ENCODE results near the gene SMCO2.
A peak's percentile ranks its signal among the peaks of the same experiment; 100 is the strongest.

Gene SMCO2

DNA sequence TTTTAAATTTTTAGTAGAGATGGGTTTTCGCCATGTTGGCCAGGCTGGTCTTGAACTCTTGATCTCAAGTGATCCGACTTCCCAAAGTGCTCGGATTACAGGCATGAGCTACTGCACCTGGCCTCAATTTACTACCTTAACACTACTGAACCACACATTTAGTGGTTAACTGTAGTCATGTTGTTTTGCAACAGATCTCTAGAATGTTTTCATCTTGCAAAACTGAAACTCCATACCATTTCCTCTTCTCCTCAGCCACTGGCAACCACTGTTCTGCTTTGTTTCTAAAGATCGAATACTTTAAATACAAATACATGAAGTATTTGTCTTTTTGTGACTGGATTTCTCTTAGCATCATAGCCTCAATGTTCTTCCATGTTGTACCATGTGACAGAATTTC lies 15.4 kb upstream of the SMCO2 start:
- ChIA-PET CTCF (interaction anchor here (1.8 to 7.7 kb wide), 2 partner anchors 15 to 220 kb away, joined by 11 to 59 read pairs; no protein-coding TSS in a partner anchor), POLR2A (no interaction called here)
- TF ChIP-seq, protein P1, sequence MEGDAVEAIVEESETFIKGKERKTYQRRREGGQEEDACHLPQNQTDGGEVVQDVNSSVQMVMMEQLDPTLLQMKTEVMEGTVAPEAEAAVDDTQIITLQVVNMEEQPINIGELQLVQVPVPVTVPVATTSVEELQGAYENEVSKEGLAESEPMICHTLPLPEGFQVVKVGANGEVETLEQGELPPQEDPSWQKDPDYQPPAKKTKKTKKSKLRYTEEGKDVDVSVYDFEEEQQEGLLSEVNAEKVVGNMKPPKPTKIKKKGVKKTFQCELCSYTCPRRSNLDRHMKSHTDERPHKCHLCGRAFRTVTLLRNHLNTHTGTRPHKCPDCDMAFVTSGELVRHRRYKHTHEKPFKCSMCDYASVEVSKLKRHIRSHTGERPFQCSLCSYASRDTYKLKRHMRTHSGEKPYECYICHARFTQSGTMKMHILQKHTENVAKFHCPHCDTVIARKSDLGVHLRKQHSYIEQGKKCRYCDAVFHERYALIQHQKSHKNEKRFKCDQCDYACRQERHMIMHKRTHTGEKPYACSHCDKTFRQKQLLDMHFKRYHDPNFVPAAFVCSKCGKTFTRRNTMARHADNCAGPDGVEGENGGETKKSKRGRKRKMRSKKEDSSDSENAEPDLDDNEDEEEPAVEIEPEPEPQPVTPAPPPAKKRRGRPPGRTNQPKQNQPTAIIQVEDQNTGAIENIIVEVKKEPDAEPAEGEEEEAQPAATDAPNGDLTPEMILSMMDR (IDR thresholded peaks at IDR 0.05; ENCODE audit: insufficient read depth, low read length, missing control alignments), result no peak
- no peak overlapping the region for H3K4me3 ChIP-seq (ENCODE audit: low read depth, low read length)
- DNase-seq (ENCODE audit: low read depth, low spot score), result no peak

DNA sequence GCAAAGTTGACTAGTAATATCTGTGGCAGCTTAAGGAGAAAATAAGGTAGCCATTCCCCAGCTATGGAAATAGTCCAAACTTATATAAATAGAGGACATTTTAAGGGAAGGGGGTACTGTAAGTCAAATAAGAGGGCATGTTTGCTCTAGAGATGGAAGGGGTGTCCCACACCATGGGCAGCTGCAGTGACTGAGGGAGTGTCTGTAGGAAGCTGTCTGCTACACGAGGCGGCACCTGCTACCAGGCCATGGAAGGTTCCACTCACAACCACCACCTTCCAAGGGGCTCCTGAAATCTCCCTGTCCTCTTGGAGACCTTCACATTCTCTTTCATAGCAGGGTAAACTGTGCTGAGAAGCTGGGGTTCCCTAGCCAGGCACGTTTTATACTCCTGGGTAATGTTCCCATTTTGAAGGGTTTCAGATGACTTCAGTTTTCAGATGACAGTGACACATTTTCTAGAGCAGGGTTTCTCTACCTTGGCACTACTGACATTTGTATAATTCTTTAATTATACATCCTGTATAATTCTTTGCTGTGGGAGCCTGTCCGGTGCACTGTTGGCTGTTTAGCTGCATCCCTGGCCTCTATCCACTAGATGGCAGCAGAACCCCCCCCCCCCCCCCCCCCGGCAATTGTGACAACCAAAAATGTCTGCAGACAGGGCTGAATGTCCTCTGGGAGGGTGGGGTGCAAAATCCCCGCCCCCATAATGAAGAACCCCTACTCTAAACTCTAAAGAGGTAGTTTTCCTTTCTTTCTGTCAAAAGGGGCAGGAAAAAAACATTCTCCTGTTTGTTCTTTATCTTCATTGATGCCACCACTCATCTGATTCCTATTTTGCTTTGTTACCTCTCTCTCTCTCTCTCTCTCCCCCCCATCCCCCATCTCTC lies 11.6 kb upstream of the SMCO2 start:
- H3K4me3 ChIP-seq (ENCODE audit: low read depth, low read length), result no peak overlapping the region
- POLR2A ChIA-PET, result interaction anchor here (2.7 kb wide), 1 partner anchor 89 kb away, joined by 10 read pairs; the partner anchor contains the start of gene PPFIBP1
- CTCF ChIA-PET, result interaction anchor here (0.7 to 7.7 kb wide), 41 partner anchors 9 to 269 kb away, joined by 3 to 72 read pairs (median 5); partner anchors contain the start of genes PPFIBP1 and SMCO2
- TF ChIP-seq, protein P1 (IDR thresholded peaks at IDR 0.05; ENCODE audit: insufficient read depth, low read length, missing control alignments), result peak; percentile 23
- DNase-seq (ENCODE audit: low read depth, low spot score), result no peak

DNA sequence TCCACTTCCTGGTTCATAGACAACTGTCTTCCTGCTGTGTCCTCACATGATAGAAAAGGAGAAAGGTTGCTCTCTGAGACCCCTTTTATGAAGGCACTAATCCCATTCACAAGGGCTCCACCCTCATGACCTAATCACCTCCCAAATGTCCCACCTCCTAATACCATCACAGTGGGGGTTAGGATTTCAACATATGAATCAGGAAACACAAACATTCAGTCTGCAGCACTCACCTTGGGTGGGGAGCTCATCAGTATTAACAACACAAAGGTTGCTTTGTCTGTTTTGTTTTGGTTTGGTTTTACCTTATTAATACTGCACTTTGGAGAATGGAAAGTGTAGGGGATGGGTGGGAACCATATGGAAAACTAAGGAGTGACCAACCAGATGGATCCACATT lies 10.5 kb upstream of the SMCO2 start:
- no peak for DNase-seq (ENCODE audit: low read depth, low spot score)
- H3K4me3 ChIP-seq (ENCODE audit: low read depth, low read length), result no peak overlapping the region
- TF ChIP-seq, protein P1 (IDR thresholded peaks at IDR 0.05; ENCODE audit: insufficient read depth, low read length, missing control alignments), result no peak
- CTCF ChIA-PET, result interaction anchor here (0.8 to 7.7 kb wide), 18 partner anchors 10 to 268 kb away, joined by 3 to 72 read pairs (median 8); partner anchors contain the start of gene SMCO2
- POLR2A ChIA-PET, result no interaction called here

DNA sequence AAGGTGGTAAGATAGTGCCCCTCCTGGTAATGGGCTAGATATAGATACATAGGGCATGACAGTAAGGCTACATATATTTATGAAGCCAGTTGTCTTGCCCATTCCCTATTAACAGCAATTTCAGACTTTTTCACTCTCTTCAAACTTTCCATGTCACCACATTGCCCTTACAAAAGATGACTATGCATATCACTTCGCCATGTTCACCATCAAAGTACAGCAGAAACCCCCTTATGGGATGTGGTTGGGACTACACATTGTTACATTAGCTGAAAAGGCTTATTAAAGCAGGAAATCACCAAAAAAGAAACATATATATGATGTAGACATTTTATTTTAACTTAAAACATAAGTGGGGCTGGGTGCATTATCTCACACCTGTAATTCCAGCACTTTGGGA lies 9.8 kb upstream of the SMCO2 start:
- no peak overlapping the region for H3K4me3 ChIP-seq (ENCODE audit: low read depth, low read length)
- ChIA-PET POLR2A (no interaction called here), CTCF (interaction anchor here (0.6 to 7.7 kb wide), 17 partner anchors 9 to 268 kb away, joined by 3 to 72 read pairs (median 5); partner anchors contain the start of gene SMCO2)
- no peak for DNase-seq (ENCODE audit: low read depth, low spot score)
- TF ChIP-seq, protein P1 (IDR thresholded peaks at IDR 0.05; ENCODE audit: insufficient read depth, low read length, missing control alignments), result no peak

DNA sequence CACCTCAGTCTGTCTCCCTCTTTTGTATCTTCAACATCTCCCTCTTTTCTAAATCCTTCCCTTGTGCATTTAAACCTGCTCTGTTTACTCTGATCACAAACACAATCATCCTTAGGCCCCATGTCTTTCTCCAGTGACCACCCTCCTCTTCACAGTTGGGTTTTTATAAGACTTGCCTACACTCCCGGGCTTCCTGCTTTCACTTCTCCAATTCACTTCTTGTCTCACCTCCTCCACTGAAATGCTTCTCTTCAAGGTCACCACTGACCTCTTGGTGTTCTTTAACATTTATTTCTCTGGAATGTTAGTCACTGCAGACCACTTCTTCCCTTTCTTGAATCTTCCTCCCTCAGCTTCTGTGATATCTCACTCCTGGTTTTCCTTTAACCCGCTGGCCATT lies 8.7 kb upstream of the SMCO2 start:
- POLR2A ChIA-PET, result no interaction called here
- TF ChIP-seq, protein P1 (IDR thresholded peaks at IDR 0.05; ENCODE audit: insufficient read depth, low read length, missing control alignments), result no peak
- CTCF ChIA-PET, result interaction anchor here (1.2 to 7.7 kb wide), 8 partner anchors 8 to 213 kb away, joined by 3 to 72 read pairs (median 47); partner anchors contain the start of gene SMCO2
- no peak for DNase-seq (ENCODE audit: low read depth, low spot score)
- no peak overlapping the region for H3K4me3 ChIP-seq (ENCODE audit: low read depth, low read length)

DNA sequence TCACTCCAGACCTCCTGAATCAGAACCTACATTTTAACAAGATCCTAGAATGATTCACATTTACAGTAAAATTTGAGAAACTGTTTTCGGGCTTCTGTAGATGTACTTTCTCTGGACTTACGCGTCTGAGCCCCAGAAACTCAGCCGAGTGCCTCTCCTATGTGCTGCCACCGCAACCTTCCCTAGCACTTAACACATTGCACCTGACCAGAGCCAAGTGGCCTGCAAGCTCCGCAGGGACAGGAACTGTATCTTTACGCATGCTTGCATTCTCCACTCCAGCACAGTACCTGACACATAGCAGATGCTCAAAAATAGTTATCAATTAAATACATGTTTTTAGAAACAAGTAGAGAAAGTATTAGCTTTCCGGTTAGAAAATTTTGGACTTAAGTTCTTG lies 1.2 kb downstream of the SMCO2 start:
- ChIA-PET CTCF (interaction anchor here (1.1 to 5.5 kb wide), 3 partner anchors 8 to 23 kb away, joined by 4 to 59 read pairs (median 7); no protein-coding TSS in a partner anchor), POLR2A (interaction anchor here (0.6 kb wide), 1 partner anchor 17 kb away, joined by 3 read pairs; no protein-coding TSS in a partner anchor)

More for the DNA sequence above, 1.2 kb downstream of the SMCO2 start:
- no peak overlapping the region for H3K4me3 ChIP-seq (ENCODE audit: low read depth, low read length)
- TF ChIP-seq, protein P1 (IDR thresholded peaks at IDR 0.05; ENCODE audit: insufficient read depth, low read length, missing control alignments), result no peak
- no peak for DNase-seq (ENCODE audit: low read depth, low spot score)
